Bronchial epithelial cell (primary cell): ENCODE measurements around the gene MAOA. TPM values are rescaled to one million over a fixed set of nuclear protein-coding genes. Genes with fewer than 3 reads are reported as not detected.
A peak's percentile ranks its signal among the peaks of the same experiment; 100 is the strongest.

Experiments used
- DNase-seq: peaks from one replicate; pipeline ENCODE4 v3.0.0-alpha.2; 2010; ENCODE audit warnings: low read depth
- FAIRE-seq: peaks from 2 replicates; lab custom pipeline; 2011; peaks lifted over from hg19 to GRCh38; lab: Jason Lieb, UNC
- H3K27me3 ChIP-seq: 2 replicates; pipeline ENCODE4 v1.5.1; 2011; ENCODE audit warnings: low read length; ENCODE audit not compliant: control insufficient read depth, insufficient read depth
- H3K36me3 ChIP-seq: 2 replicates; pipeline ENCODE4 v1.5.1; 2011; ENCODE audit warnings: low read length; ENCODE audit not compliant: control insufficient read depth, insufficient read depth
- H3K4me3 ChIP-seq: 2 replicates; pipeline ENCODE4 v1.5.1; 2011; ENCODE audit warnings: mild to moderate bottlenecking, low read depth, low read length, control low read depth
- CTCF ChIP-seq: IDR thresholded peaks from 2 replicates; pipeline ENCODE4 v1.5.1; 2011; ENCODE audit warnings: mild to moderate bottlenecking, moderate library complexity, low read length, control low read depth, inconsistent platforms; ENCODE audit not compliant: insufficient read depth, severe bottlenecking
- total RNA-seq: library from RNA; depleted of rRNA; stranded (reverse); fragments of >200 nt; gene quantifications from 2 replicates; pipeline ENCODE4 v1.2.1, GENCODE V29; 2014

The MAOA gene
- total RNA-seq, 1 donor from 2014 or later: 126 TPM

- FAIRE-seq (peak; percentile 66), DNase-seq (no peak)
- TF ChIP-seq CTCF: no peak
These were observed 28.4 kb upstream of the MAOA start for GRCh38 chrX:43627669-43628068.

GRCh38 chrX:43629229-43629628, 26.9 kb upstream of the MAOA start:
- no peaks in the 10 kb centered on the region for H3K27me3 ChIP-seq
- no peaks in the 10 kb centered on the region for H3K36me3 ChIP-seq
- no peak overlapping the region for H3K4me3 ChIP-seq
- no peak for TF ChIP-seq CTCF
- FAIRE-seq (no peak), DNase-seq (no peak)

More at GRCh38 chrX:43627669-43628068, 28.4 kb upstream of the MAOA start:
- H3K36me3 ChIP-seq: no peaks in the 10 kb centered on the region
- no peak overlapping the region for H3K4me3 ChIP-seq
- no peaks in the 10 kb centered on the region for H3K27me3 ChIP-seq

- no peak for FAIRE-seq
- Histone ChIP-seq H3K4me3 (no peak overlapping the region), H3K27me3 (no peaks in the 10 kb centered on the region), H3K36me3 (no peaks in the 10 kb centered on the region)
- no peak for TF ChIP-seq CTCF
- DNase-seq: no peak
These were observed 24.3 kb upstream of the MAOA start for GRCh38 chrX:43631841-43632240.

- DNase-seq (no peak), FAIRE-seq (no peak)
- Histone ChIP-seq H3K27me3 (no peaks in the 10 kb centered on the region), H3K4me3 (no peak overlapping the region), H3K36me3 (no peaks in the 10 kb centered on the region)
- no peak for TF ChIP-seq CTCF
These were observed 23.0 kb upstream of the MAOA start for GRCh38 chrX:43633081-43633480.

- H3K27me3 ChIP-seq: no peaks in the 10 kb centered on the region
- TF ChIP-seq CTCF: no peak
- H3K36me3 ChIP-seq: no peaks in the 10 kb centered on the region
- DNase-seq (peak; percentile 93), FAIRE-seq (peak; percentile 43)
- no peak overlapping the region for H3K4me3 ChIP-seq
These were observed 22.3 kb upstream of the MAOA start for GRCh38 chrX:43633757-43634156.

GRCh38 chrX:43640482-43640881, 15.6 kb upstream of the MAOA start:
- DNase-seq (no peak), FAIRE-seq (no peak)
- no peak overlapping the region for H3K4me3 ChIP-seq
- no peak for TF ChIP-seq CTCF
- no peaks in the 10 kb centered on the region for H3K36me3 ChIP-seq
- H3K27me3 ChIP-seq: no peaks in the 10 kb centered on the region
